ENCODE results near the gene UCP3. TPM values are rescaled to one million over a fixed set of nuclear protein-coding genes. Genes with fewer than 3 reads are reported as not detected.

The UCP3 gene
- total RNA-seq, 2 donors from 2014 or later = 1.6 to 2.3 TPM

DNA sequence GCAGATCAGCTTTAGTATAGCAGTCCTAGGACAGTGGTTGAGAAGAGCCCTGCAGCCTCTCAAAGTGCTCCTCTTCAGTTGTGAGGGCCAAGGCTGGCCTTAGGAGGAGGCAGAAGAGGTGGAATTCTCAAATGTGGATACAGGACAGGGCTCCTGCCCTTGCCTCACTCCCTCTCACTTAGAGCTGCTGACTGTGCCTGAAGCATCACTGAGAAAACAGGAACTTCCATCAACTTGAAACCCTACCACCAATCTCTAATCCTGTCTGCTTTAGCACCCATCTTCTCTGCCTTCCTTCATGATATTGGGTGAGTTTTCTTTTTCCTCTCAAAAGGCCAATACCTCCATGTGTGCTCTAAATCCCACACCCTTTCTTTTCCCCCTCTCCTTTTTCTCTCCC is 14.4 kb upstream of the UCP3 start:
- no peaks in the 10 kb centered on the region for H3K36me3 ChIP-seq (replicated peaks in 1 of 2; ENCODE audit: insufficient read depth in 1 of 2, low read depth in 2 of 2)
- DNase-seq (peak in 1 of 4 donors; percentile 18), ATAC-seq (no peak)
- H3K27ac ChIP-seq = peak overlapping the region in 1 of 4 donors; percentile 32
- peaks cover 24% of the 10 kb centered on the region for H3K4me1 ChIP-seq
- intact Hi-C loops (cut with DNase I) = no loop called here
- TF ChIP-seq POLR2A (IDR thresholded peaks at IDR 0.05) = no peak
- TF ChIP-seq, protein P1, sequence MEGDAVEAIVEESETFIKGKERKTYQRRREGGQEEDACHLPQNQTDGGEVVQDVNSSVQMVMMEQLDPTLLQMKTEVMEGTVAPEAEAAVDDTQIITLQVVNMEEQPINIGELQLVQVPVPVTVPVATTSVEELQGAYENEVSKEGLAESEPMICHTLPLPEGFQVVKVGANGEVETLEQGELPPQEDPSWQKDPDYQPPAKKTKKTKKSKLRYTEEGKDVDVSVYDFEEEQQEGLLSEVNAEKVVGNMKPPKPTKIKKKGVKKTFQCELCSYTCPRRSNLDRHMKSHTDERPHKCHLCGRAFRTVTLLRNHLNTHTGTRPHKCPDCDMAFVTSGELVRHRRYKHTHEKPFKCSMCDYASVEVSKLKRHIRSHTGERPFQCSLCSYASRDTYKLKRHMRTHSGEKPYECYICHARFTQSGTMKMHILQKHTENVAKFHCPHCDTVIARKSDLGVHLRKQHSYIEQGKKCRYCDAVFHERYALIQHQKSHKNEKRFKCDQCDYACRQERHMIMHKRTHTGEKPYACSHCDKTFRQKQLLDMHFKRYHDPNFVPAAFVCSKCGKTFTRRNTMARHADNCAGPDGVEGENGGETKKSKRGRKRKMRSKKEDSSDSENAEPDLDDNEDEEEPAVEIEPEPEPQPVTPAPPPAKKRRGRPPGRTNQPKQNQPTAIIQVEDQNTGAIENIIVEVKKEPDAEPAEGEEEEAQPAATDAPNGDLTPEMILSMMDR (IDR thresholded peaks at IDR 0.05) = no peak
- H3K9me3 ChIP-seq = no peaks in the 10 kb centered on the region
- H3K4me3 ChIP-seq = no peak overlapping the region
- H3K27me3 ChIP-seq = no peaks in the 10 kb centered on the region

DNA sequence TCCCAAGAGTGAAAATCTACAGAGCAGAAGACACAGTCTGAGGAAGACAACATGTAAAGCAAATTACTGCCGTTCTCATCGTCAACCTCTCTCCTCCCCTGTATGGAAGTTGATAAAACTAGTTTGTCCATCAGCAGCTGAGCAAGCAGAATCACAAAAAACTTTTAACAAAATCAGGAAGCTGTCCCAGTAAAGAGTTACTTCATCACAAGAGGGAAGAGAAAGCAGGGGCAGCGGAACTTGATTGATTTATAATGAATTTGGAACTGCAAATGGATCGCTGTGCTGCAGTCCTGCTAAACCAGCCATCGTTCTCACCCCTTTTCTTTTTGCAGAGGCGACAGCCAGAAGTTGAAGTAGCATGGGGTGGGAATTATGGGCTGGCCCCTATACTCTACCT is 13.7 kb upstream of the UCP3 start:
- no peak for ATAC-seq
- no peak for DNase-seq
- WGBS, 2 donors = 82 to 89% methylated on average over 6 of the region's 6 CpGs
- H3K9me3 ChIP-seq = no peaks in the 10 kb centered on the region
- intact Hi-C loops (cut with DNase I) = no loop called here
- peak overlapping the region in 1 of 4 donors; percentile 32 for H3K27ac ChIP-seq
- H3K4me3 ChIP-seq = no peak overlapping the region
- no peaks in the 10 kb centered on the region for H3K36me3 ChIP-seq (replicated peaks in 1 of 2; ENCODE audit: insufficient read depth in 1 of 2, low read depth in 2 of 2)
- TF ChIP-seq, protein P1 (IDR thresholded peaks at IDR 0.05) = no peak
- no peak for TF ChIP-seq POLR2A (IDR thresholded peaks at IDR 0.05)
- no peaks in the 10 kb centered on the region for H3K27me3 ChIP-seq
- peaks cover 31% of the 10 kb centered on the region for H3K4me1 ChIP-seq

DNA sequence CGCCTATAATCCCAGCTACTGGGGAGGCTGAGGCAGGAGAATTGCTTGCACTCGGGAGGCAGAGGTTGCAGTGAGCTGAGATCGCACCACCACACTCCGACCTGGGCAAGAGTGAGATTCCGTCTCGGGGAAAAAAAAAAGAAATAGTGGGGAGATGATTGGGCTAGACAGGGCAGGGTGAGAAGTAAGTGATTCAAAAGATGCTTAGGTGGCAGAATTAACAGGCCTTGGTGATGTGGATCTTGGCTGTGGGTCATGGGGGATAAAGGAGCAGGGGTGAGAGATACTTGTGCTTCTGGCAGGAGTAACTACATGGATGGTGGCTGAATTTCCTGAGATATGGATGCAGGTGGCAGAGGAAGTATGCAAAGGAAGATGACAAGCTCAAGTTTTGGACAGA is 13.1 kb upstream of the UCP3 start:
- ATAC-seq = no peak
- H3K4me1 ChIP-seq = peaks cover 34% of the 10 kb centered on the region
- no peak overlapping the region for H3K27ac ChIP-seq
- no peaks in the 10 kb centered on the region for H3K9me3 ChIP-seq
- TF ChIP-seq, protein P1 (IDR thresholded peaks at IDR 0.05) = no peak
- TF ChIP-seq POLR2A (IDR thresholded peaks at IDR 0.05) = no peak
- 96 to 98% methylated on average over 6 of the region's 6 CpGs for whole genome bisulfite sequencing, 2 donors
- no peak overlapping the region for H3K4me3 ChIP-seq
- intact Hi-C loops (cut with DNase I) = no loop called here
- no peak for DNase-seq
- no peaks in the 10 kb centered on the region for H3K36me3 ChIP-seq (replicated peaks in 1 of 2; ENCODE audit: insufficient read depth in 1 of 2, low read depth in 2 of 2)
- no peaks in the 10 kb centered on the region for H3K27me3 ChIP-seq

DNA sequence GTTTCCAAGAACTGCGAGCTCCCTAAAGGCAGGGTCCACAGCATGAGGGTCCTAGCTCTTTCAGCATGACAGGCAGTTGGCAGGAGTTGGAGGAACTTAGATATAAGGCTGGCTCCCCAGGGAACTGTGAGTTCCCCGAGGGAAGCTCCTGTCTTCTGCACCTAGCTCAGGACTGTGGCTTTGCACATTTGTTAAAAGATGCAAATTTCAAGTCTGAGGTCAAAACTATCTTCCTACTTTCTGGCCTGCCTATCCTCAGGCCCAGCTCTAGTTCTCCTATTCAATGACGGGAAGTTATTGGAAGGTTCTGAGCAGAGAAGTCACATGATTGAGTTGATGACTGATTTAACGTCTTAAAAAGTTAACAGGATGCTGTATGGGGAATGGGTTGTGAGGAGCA is 11.7 kb upstream of the UCP3 start:
- H3K9me3 ChIP-seq = no peaks in the 10 kb centered on the region
- H3K4me1 ChIP-seq = peaks cover 34% of the 10 kb centered on the region
- no peaks in the 10 kb centered on the region for H3K36me3 ChIP-seq (replicated peaks in 1 of 2; ENCODE audit: insufficient read depth in 1 of 2, low read depth in 2 of 2)
- H3K4me3 ChIP-seq = no peak overlapping the region
- no peak for ATAC-seq
- intact Hi-C loops (cut with DNase I) = no loop called here
- H3K27ac ChIP-seq = peak overlapping the region in 1 of 4 donors; percentile 84
- 79 to 90% methylated on average over 4 of the region's 4 CpGs for WGBS, 2 donors
- no peaks in the 10 kb centered on the region for H3K27me3 ChIP-seq
- TF ChIP-seq POLR2A (IDR thresholded peaks at IDR 0.05) = no peak
- TF ChIP-seq, protein P1 (IDR thresholded peaks at IDR 0.05) = no peak
- no peak for DNase-seq

DNA sequence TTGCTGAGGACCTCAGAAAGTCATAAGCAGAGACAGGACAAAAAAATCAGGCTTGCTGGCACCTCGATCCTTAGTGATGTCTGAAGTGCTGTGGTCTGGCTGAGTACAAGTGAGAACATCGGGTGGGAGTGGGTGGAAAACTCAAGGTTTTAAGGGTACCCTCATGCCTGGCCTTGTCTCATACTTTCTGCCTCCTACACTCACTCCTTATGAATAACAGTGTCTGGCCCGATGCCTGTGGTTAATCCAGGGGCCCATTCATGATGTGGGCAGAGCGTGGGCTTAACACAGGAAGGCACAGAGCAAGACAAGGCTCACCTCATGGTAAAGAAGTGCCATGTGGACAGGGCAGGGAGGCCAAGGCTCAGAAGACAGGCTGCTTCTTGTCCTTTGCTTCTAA is 11.0 kb upstream of the UCP3 start:
- intact Hi-C loops (cut with DNase I) = no loop called here
- Histone ChIP-seq H3K4me3 (no peak overlapping the region), H3K36me3 (replicated peaks in 1 of 2; ENCODE audit: insufficient read depth in 1 of 2, low read depth in 2 of 2) (no peaks in the 10 kb centered on the region), H3K27me3 (no peaks in the 10 kb centered on the region), H3K27ac (peak overlapping the region; percentile 36 to 92 (median 86)), H3K4me1 (peaks cover 34% of the 10 kb centered on the region), H3K9me3 (no peaks in the 10 kb centered on the region)
- no peak for ATAC-seq
- no peak for TF ChIP-seq POLR2A (IDR thresholded peaks at IDR 0.05)
- TF ChIP-seq, protein P1 (IDR thresholded peaks at IDR 0.05) = no peak
- 79 to 87% methylated on average over 4 of the region's 4 CpGs for whole genome bisulfite sequencing, 2 donors
- DNase-seq = no peak
